Colonic mucosa (tissue), 4 donors: ENCODE data around the gene OR10AD1. TPM values are rescaled to one million over a fixed set of nuclear protein-coding genes. Genes with fewer than 3 reads are reported as not detected.
"Not testable (repeated sequence)": the region's sequence is repeated elsewhere in the genome, so short reads cannot be mapped to it uniquely, and the experiment has no call there.

Experiments used
- DNase-seq: peaks from one replicate; pipeline ENCODE4 v3.0.0-alpha.2; 2020
- H3K27ac ChIP-seq: fragments of 200-600 bp; one replicate; pipeline ENCODE4 v1.8.0; 2021
- H3K27me3 ChIP-seq: fragments of 200-600 bp; one replicate; pipeline ENCODE4 v1.8.0; 2021
- H3K36me3 ChIP-seq: fragments of 200-600 bp; one replicate; pipeline ENCODE4 v1.8.0; 2021
- H3K4me1 ChIP-seq: fragments of 200-600 bp; one replicate; pipeline ENCODE4 v1.8.0; 2021; ENCODE audit warnings: mild to moderate bottlenecking
- H3K4me3 ChIP-seq: fragments of 200-600 bp; one replicate; pipeline ENCODE4 v1.8.0; 2021
- H3K9ac ChIP-seq, 2 donors: one replicate each; pipeline ENCODE4 v1.7.0; 2013; ENCODE audit warnings: control low read depth in 2 of 2, low read depth in 2 of 2, low read length in 2 of 2
- H3K9me3 ChIP-seq: fragments of 200-600 bp; one replicate; pipeline ENCODE4 v1.8.0; 2021
- CTCF ChIP-seq: fragments of 200-600 bp; IDR thresholded peaks from one replicate; pipeline ENCODE4 v1.8.0; 2022; ENCODE audit warnings: antibody characterized with exemption, mild to moderate bottlenecking
- intact Hi-C: fragments of 100-400 bp; cut with DNase I; formaldehyde crosslinking; loops from one replicate; pipeline ENCODE4 v1.14.1; 2022
- total RNA-seq, 2 donors: library from RNA; stranded (reverse); fragmentation: NEBNext Ultra II Directional in 1 of 2; extraction: Animal tissue kit (Norgen Biotek cat#: 25700) in 1 of 2; gene quantifications; one replicate each; pipeline ENCODE4 v1.2.1, GENCODE V29; 2021
- donor health status: healthy.
- donor health status: DM: no; HTN: no; CAD: no.
- donor health status: DM: no; HTN: no; CAD: no.

OR10AD1 gene
- not detected for total RNA-seq

GRCh38 chr12:48203192-48203591 is at the start of gene OR10AD1:
TSS of gene OR10AD1 (minus strand) at chr12:48203292. CDS start at chr12:48203292, 0 bp downstream.
- no peaks in the 10 kb centered on the region for H3K4me1 ChIP-seq
- H3K27ac ChIP-seq = no peak within 1 kb of the TSS
- no peaks in the 10 kb centered on the region for H3K27me3 ChIP-seq
- no peak within 1 kb of the TSS for H3K4me3 ChIP-seq
- no peaks in the 10 kb centered on the region for H3K9me3 ChIP-seq
- no peak within 1 kb of the TSS for H3K9ac ChIP-seq
- TF ChIP-seq CTCF = no peak
- H3K36me3 ChIP-seq = no peaks in the 10 kb centered on the region
- intact Hi-C loops = no loop called here
- no peak for DNase-seq

- Histone ChIP-seq H3K9ac (no peak overlapping the region), H3K4me3 (no peak overlapping the region), H3K27ac (no peak overlapping the region), H3K4me1 (no peaks in the 10 kb centered on the region), H3K27me3 (no peaks in the 10 kb centered on the region), H3K9me3 (no peaks in the 10 kb centered on the region), H3K36me3 (no peaks in the 10 kb centered on the region)
- intact Hi-C loops = no loop called here
- TF ChIP-seq CTCF = no peak
- DNase-seq = no peak
These were observed 44.3 kb upstream of the OR10AD1 start for GRCh38 chr12:48247181-48247966.

- Histone ChIP-seq H3K9me3 (no peaks in the 10 kb centered on the region), H3K36me3 (no peaks in the 10 kb centered on the region), H3K4me1 (no peaks in the 10 kb centered on the region), H3K4me3 (no peak overlapping the region), H3K27me3 (no peaks in the 10 kb centered on the region), H3K27ac (no peak overlapping the region), H3K9ac (no peak overlapping the region)
- intact Hi-C loops = no loop called here
- no peak for TF ChIP-seq CTCF
- no peak for DNase-seq
These were observed 34.1 kb upstream of the OR10AD1 start for GRCh38 chr12:48237162-48237561.

GRCh38 chr12:48235796-48236333 is 32.8 kb upstream of the OR10AD1 start:
- Histone ChIP-seq H3K27ac (no peak overlapping the region), H3K36me3 (no peaks in the 10 kb centered on the region), H3K9me3 (no peaks in the 10 kb centered on the region), H3K9ac (no peak overlapping the region), H3K27me3 (no peaks in the 10 kb centered on the region), H3K4me1 (no peaks in the 10 kb centered on the region), H3K4me3 (no peak overlapping the region)
- no peak for DNase-seq
- no peak for TF ChIP-seq CTCF
- intact Hi-C loops = no loop called here

- H3K4me3 ChIP-seq, H3K9me3 ChIP-seq, H3K36me3 ChIP-seq, H3K9ac ChIP-seq, H3K27ac ChIP-seq, DNase-seq, intact Hi-C loops, H3K4me1 ChIP-seq, H3K27me3 ChIP-seq: not testable (repeated sequence)
These were observed 28.3 kb upstream of the OR10AD1 start for GRCh38 chr12:48231169-48231958.

GRCh38 chr12:48224533-48224932 is 21.4 kb upstream of the OR10AD1 start:
- H3K4me1 ChIP-seq, H3K9me3 ChIP-seq, DNase-seq, H3K36me3 ChIP-seq, H3K27me3 ChIP-seq, intact Hi-C loops, H3K9ac ChIP-seq, H3K4me3 ChIP-seq, H3K27ac ChIP-seq: not testable (repeated sequence)
